Large intestine (tissue), 3 donors: ENCODE results near the gene ACVR1. TPM values are rescaled to one million over a fixed set of nuclear protein-coding genes. Genes with fewer than 3 reads are reported as not detected.
"Not testable (repeated sequence)": the region's sequence is repeated elsewhere in the genome, so short reads cannot be mapped to it uniquely, and the experiment has no call there.

Source experiments
- DNase-seq, 2 donors: peaks; one replicate each; pipeline versions ENCODE4 v3.0.0 to v3.0.0-alpha.2; 2013
- H3K27ac ChIP-seq: one replicate; pipeline ENCODE4 v1.5.1; 2013; ENCODE audit warnings: low read length
- H3K27me3 ChIP-seq: 2 replicates; pipeline ENCODE4 v1.6.1; 2013; ENCODE audit warnings: low read length; ENCODE audit not compliant: control insufficient read depth, insufficient read depth
- H3K36me3 ChIP-seq: 2 replicates; pipeline ENCODE4 v1.6.1; 2013; ENCODE audit warnings: low read length; ENCODE audit not compliant: control insufficient read depth, insufficient read depth
- H3K4me1 ChIP-seq: one replicate; pipeline ENCODE4 v1.6.1; 2013; ENCODE audit warnings: low read length; ENCODE audit not compliant: control insufficient read depth, insufficient read depth
- H3K4me3 ChIP-seq: one replicate; pipeline ENCODE4 v1.5.1; 2013; ENCODE audit warnings: low read length
- H3K9me3 ChIP-seq: one replicate; pipeline ENCODE4 v1.6.1; 2013; ENCODE audit warnings: mild to moderate bottlenecking, low read depth, low read length, moderate library complexity; ENCODE audit not compliant: control insufficient read depth
- WGBS: methylation state at CpG from one replicate; pipeline ENCODE4 v1.1.5; 2013; ENCODE audit warnings: low lambda C conversion rate; ENCODE audit not compliant: insufficient coverage; 5-methylcytosine and 5-hydroxymethylcytosine counted together
- polyA plus RNA-seq: library from polyadenylated mRNA; unstranded; fragments of 120-200 nt; gene quantifications from one replicate; pipeline ENCODE4 v1.2.1, GENCODE V29; 2013

The ACVR1 gene
- polyA plus RNA-seq, 1 donor: 20.9 TPM

DNA sequence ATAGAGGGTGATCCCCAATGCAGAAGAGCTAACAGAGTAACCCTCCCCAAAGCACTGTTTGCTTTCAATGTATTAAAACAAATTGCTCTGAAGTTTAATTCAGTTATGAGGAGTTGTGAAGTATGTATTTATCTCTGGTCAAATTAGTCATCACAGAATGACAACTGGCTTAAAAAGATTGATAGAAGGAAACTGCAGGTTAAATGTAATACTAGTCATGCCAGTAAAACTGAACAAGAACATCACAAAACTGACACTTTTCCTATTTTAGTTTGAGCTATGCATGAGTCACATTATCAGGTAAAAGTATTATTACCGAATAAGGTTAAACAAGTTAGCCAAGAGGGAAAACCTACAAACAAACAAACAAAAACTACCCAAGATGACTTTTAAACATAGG lies 148.4 kb downstream of the ACVR1 start:
- Histone ChIP-seq H3K4me3 (no peak overlapping the region), H3K27me3 (no peaks in the 10 kb centered on the region), H3K36me3 (peaks cover 5% of the 10 kb centered on the region), H3K4me1 (no peaks in the 10 kb centered on the region), H3K27ac (no peak overlapping the region), H3K9me3 (peaks cover 9% of the 10 kb centered on the region)
- no peak for DNase-seq
- no CpG with 5 or more reads among the region's 1 CpG for WGBS

GRCh38 chr2:157726946-157727345 lies 149.2 kb downstream of the ACVR1 start:
- WGBS: no CpG with 5 or more reads among the region's 1 CpG
- DNase-seq: no peak
- Histone ChIP-seq H3K4me1 (no peaks in the 10 kb centered on the region), H3K36me3 (peaks cover 3% of the 10 kb centered on the region), H3K27me3 (no peaks in the 10 kb centered on the region), H3K9me3 (peaks cover 16% of the 10 kb centered on the region), H3K27ac (no peak overlapping the region), H3K4me3 (no peak overlapping the region)

DNA sequence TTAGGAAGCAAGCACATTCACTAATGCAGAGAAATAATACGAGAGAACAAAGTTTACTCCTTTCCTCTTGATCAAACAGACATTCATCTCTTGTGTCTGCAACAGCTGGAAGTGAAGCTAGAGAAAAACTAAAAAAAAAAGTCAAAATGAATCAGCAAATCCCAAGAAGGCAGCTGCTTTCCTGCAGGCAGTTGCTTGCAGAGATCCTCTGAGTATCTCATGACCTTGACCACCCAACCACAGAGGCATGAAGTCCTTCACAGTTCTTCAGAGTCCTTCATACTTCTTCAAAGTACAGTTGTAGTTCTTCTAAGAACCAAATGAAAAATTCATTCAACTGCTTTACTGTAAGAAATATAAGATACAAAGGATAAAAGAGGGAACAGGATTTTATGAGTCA lies 150.3 kb downstream of the ACVR1 start:
- peaks cover 24% of the 10 kb centered on the region for H3K9me3 ChIP-seq
- no peak overlapping the region for H3K27ac ChIP-seq
- peaks cover 3% of the 10 kb centered on the region for H3K36me3 ChIP-seq
- no peak for DNase-seq
- no peaks in the 10 kb centered on the region for H3K4me1 ChIP-seq
- H3K27me3 ChIP-seq: no peaks in the 10 kb centered on the region
- WGBS: 70% methylated on average over 1 of the region's 1 CpG
- no peak overlapping the region for H3K4me3 ChIP-seq

GRCh38 chr2:157722580-157723234 lies 153.4 kb downstream of the ACVR1 start:
- peaks cover 20% of the 10 kb centered on the region for H3K9me3 ChIP-seq
- no peak overlapping the region for H3K4me3 ChIP-seq
- no peaks in the 10 kb centered on the region for H3K27me3 ChIP-seq
- WGBS: 100% methylated on average over 2 of the region's 3 CpGs
- peaks cover 3% of the 10 kb centered on the region for H3K36me3 ChIP-seq
- DNase-seq: no peak
- H3K4me1 ChIP-seq: no peaks in the 10 kb centered on the region
- H3K27ac ChIP-seq: no peak overlapping the region

DNA sequence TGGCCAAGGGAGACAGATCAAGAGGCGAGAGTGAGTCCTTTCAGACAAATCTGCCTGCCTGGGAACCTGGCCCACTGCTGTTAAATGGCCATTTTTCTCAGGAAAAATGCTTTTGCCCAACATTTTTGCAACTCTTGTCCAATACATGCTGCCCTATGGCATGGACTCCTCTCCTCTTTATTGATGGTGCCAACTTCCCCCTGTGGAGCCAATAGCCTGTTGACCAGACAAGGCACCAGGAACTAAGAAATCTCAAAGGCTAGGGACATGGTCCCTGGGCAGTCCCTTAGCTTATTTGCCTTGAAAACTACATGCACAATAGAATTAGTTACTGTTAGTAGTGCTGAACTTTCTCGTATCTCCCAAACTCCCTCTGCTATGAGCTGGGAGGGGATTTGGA lies 155.6 kb downstream of the ACVR1 start:
- H3K9me3 ChIP-seq: peaks cover 20% of the 10 kb centered on the region
- H3K27ac ChIP-seq: no peak overlapping the region
- H3K27me3 ChIP-seq: no peaks in the 10 kb centered on the region
- no peak for DNase-seq
- no peak overlapping the region for H3K4me3 ChIP-seq
- no peaks in the 10 kb centered on the region for H3K4me1 ChIP-seq
- H3K36me3 ChIP-seq: no peaks in the 10 kb centered on the region
- WGBS: no CpG with 5 or more reads among the region's 2 CpGs

DNA sequence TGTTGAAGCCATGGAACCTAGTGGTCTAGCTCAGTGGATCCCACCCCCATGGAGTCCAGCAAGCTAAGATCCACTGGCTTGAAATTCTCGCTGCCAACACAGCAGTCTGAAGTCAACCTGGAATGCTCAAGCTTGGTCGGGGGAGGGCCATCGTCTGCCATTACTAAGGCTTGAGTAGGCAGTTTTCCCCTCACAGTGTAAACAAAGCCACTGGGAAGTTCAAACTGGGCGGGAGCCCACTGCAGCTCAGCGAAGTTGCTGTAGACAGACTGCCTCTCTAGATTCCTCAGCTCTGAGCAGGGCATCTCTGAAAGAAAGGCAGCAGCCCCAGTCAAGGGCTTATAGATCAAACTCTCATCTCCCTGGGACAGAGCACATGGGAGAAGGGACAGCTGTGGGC lies 171.5 kb downstream of the ACVR1 start:
- no CpG with 5 or more reads among the region's 5 CpGs for WGBS
- H3K9me3 ChIP-seq: peaks cover 11% of the 10 kb centered on the region
- H3K27ac ChIP-seq, H3K36me3 ChIP-seq, H3K4me3 ChIP-seq, DNase-seq, H3K27me3 ChIP-seq, H3K4me1 ChIP-seq: not testable (repeated sequence)

DNA sequence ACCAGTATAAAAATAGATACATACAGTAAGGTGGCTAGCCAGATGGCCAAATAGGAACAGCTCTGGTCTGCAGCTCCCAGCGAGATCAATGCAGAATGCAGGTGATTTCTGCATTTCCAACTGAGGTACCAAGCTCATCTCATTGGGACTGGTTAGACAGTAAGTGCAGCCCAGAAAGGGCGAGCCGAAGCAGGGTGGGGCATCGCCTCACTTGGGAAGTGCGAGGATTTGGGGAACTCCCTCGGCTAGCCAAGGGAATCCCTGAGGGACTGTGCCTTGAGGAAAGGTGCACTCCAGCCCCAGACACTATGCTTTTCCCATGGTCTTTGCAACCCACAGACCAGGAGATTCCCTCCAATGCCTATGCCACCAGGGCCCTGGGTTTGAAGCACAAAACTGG lies 172.0 kb downstream of the ACVR1 start:
- not testable (repeated sequence) for H3K4me3 ChIP-seq, H3K27ac ChIP-seq
- no CpG with 5 or more reads among the region's 6 CpGs for WGBS

GRCh38 chr2:157699806-157700205 lies 176.3 kb downstream of the ACVR1 start:
- no peak overlapping the region for H3K4me3 ChIP-seq
- no peak overlapping the region for H3K27ac ChIP-seq
- no peaks in the 10 kb centered on the region for H3K36me3 ChIP-seq
- WGBS: no CpG with 5 or more reads among the region's 1 CpG
- H3K4me1 ChIP-seq: no peaks in the 10 kb centered on the region
- no peak for DNase-seq
- H3K27me3 ChIP-seq: no peaks in the 10 kb centered on the region
- H3K9me3 ChIP-seq: peaks cover 11% of the 10 kb centered on the region

More for the DNA sequence above, 172.0 kb downstream of the ACVR1 start:
- not testable (repeated sequence) for H3K36me3 ChIP-seq, H3K27me3 ChIP-seq, H3K4me1 ChIP-seq, DNase-seq
- H3K9me3 ChIP-seq: peaks cover 11% of the 10 kb centered on the region

DNA sequence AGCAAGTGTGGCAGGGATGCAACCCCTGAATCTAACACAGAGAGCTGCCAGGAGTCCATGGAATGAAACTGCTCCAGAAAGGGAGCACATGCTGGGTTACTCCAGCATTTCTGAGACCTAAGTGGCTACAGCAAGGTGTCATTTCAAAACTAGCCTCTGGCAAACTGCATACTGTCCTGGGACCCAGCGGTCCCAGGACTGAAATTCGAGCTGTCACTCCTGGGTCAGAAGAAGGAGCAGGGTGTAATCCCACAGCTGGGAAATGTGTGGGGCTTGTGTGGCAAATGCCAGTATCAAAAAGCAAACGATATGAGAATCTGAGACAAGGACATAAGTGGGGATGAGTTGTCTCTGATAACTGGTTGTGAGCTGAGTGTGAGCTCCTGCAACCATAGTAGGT lies 177.1 kb downstream of the ACVR1 start:
- no peak for DNase-seq
- WGBS: 100% methylated on average over 1 of the region's 3 CpGs
- peaks cover 11% of the 10 kb centered on the region for H3K9me3 ChIP-seq
- H3K27ac ChIP-seq: no peak overlapping the region
- H3K4me3 ChIP-seq: no peak overlapping the region
- H3K36me3 ChIP-seq: no peaks in the 10 kb centered on the region
- H3K27me3 ChIP-seq: no peaks in the 10 kb centered on the region
- no peaks in the 10 kb centered on the region for H3K4me1 ChIP-seq

DNA sequence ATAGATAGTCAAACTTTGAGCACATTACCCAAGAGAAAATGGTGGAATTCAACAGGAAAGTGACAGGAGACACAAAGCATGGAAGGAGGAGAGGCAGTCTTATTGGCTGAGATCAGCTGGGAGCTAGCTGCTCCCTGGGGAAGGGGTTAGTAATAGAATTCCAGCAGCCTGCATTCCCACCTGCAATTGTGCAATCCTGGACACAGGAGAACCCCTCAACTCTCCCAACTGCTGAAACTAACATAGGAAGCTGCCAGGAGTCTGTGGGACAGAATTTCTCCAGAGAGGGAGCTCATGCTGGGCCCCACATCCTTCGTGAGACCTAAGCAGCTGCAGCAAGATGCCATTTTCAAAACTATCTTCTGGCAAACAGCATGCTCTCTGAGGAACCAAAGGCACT lies 177.7 kb downstream of the ACVR1 start:
- H3K27ac ChIP-seq: no peak overlapping the region
- no peaks in the 10 kb centered on the region for H3K27me3 ChIP-seq
- no peaks in the 10 kb centered on the region for H3K4me1 ChIP-seq
- DNase-seq: no peak
- H3K36me3 ChIP-seq: no peaks in the 10 kb centered on the region
- no CpG with 5 or more reads among the region's 1 CpG for WGBS
- H3K4me3 ChIP-seq: no peak overlapping the region
- H3K9me3 ChIP-seq: peaks cover 11% of the 10 kb centered on the region

DNA sequence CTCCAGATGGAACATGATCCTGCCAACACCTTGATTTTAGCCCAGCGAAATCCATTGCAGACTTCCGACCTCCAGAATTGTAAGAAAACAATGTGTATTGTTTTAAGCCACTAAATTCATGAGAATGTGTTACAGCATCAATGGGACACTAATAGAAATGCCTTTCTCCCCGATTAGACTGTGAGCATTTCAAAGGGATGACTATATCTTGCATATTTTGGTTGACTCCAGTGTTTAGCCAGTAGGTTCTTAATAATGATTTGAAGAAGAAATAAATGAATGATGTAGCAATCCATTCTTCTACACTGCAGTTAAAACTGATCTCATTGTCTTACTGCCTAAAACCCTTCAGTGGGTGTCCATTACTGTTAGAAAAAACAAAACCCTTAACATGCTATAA lies 180.1 kb downstream of the ACVR1 start:
- H3K36me3 ChIP-seq: no peaks in the 10 kb centered on the region
- no CpG with 5 or more reads among the region's 3 CpGs for WGBS
- H3K4me1 ChIP-seq: no peaks in the 10 kb centered on the region
- no peak overlapping the region for H3K27ac ChIP-seq
- peaks cover 4% of the 10 kb centered on the region for H3K9me3 ChIP-seq
- DNase-seq: no peak
- no peak overlapping the region for H3K4me3 ChIP-seq
- no peaks in the 10 kb centered on the region for H3K27me3 ChIP-seq
